Endothelial cell (in vitro differentiated cells): ENCODE data around the gene KRT31. TPM values are rescaled to one million over a fixed set of nuclear protein-coding genes. Genes with fewer than 3 reads are reported as not detected.
A peak's percentile ranks its signal among the peaks of the same experiment; 100 is the strongest.

ENCODE experiments used
- DNase-seq: peaks from one replicate; pipeline ENCODE4 v3.0.0; 2021; ENCODE audit warnings: low spot score
- H3K27ac Mint-ChIP-seq: one replicate; pipeline ENCODE4 v1.8.0; 2021; ENCODE audit warnings: mixed read lengths, inconsistent platforms; ENCODE audit not compliant: unreplicated experiment
- H3K27me3 Mint-ChIP-seq: one replicate; pipeline ENCODE4 v1.8.0; 2021; ENCODE audit warnings: mild to moderate bottlenecking, moderate library complexity, mixed read lengths, inconsistent platforms; ENCODE audit not compliant: unreplicated experiment
- H3K36me3 Mint-ChIP-seq: one replicate; pipeline ENCODE4 v1.8.0; 2021; ENCODE audit warnings: mild to moderate bottlenecking, low read depth, mixed read lengths, inconsistent platforms; ENCODE audit not compliant: unreplicated experiment
- H3K4me1 Mint-ChIP-seq: one replicate; pipeline ENCODE4 v1.8.0; 2021; ENCODE audit warnings: mild to moderate bottlenecking, mixed read lengths, inconsistent platforms; ENCODE audit not compliant: unreplicated experiment
- H3K4me3 Mint-ChIP-seq: one replicate; pipeline ENCODE4 v1.8.0; 2021; ENCODE audit warnings: mild to moderate bottlenecking, mixed read lengths, inconsistent platforms; ENCODE audit not compliant: unreplicated experiment
- H3K9me3 Mint-ChIP-seq: one replicate; pipeline ENCODE4 v1.8.0; 2021; ENCODE audit warnings: mixed read lengths, inconsistent platforms; ENCODE audit not compliant: unreplicated experiment
- CTCF ChIP-seq: fragments of 200-600 bp; sonication (generic); IDR thresholded peaks from one replicate; pipeline ENCODE4 v1.5.0; 2021; ENCODE audit warnings: antibody characterized with exemption; ENCODE audit not compliant: unreplicated experiment
- total RNA-seq: library from RNA; stranded (reverse); fragmentation: NEBNext Ultra II Directional; extraction: Animal tissue kit (Norgen Biotek cat#: 25700); gene quantifications from one replicate; pipeline ENCODE4 v1.2.1, GENCODE V29; 2021; ENCODE audit not compliant: unreplicated experiment

The KRT31 gene
- total RNA-seq, 1 donor from 2014 or later = not detected

GRCh38 chr17:41377546-41377945 is 19.9 kb downstream of the KRT31 start:
- Mint-ChIP-seq H3K27me3 (peaks cover 4% of the 10 kb centered on the region), H3K36me3 (no peaks in the 10 kb centered on the region), H3K4me1 (peaks cover 24% of the 10 kb centered on the region), H3K4me3 (no peak overlapping the region), H3K27ac (peak overlapping the region; percentile 92), H3K9me3 (peaks cover 5% of the 10 kb centered on the region)
- DNase-seq = no peak
- TF ChIP-seq CTCF = no peak

GRCh38 chr17:41369713-41370112 is 27.7 kb downstream of the KRT31 start, which contains the start of gene KRT33B:
Gene KRT33B, minus strand, starts transcription at chr17:41369813. Its CDS starts 63 bp downstream, at chr17:41369750.
- no peak for TF ChIP-seq CTCF
- no peak for DNase-seq
- H3K4me1 Mint-ChIP-seq = no peaks in the 10 kb centered on the region
- no peaks in the 10 kb centered on the region for H3K36me3 Mint-ChIP-seq
- no peaks in the 10 kb centered on the region for H3K27me3 Mint-ChIP-seq
- H3K9me3 Mint-ChIP-seq = peaks cover 5% of the 10 kb centered on the region
- no peak within 1 kb of the TSS for H3K27ac Mint-ChIP-seq
- H3K4me3 Mint-ChIP-seq = no peak within 1 kb of the TSS

GRCh38 chr17:41369023-41369422 is 28.4 kb downstream of the KRT31 start:
- no peak for TF ChIP-seq CTCF
- no peak for DNase-seq
- H3K9me3 Mint-ChIP-seq = no peaks in the 10 kb centered on the region
- H3K27me3 Mint-ChIP-seq = no peaks in the 10 kb centered on the region
- no peaks in the 10 kb centered on the region for H3K36me3 Mint-ChIP-seq
- H3K4me3 Mint-ChIP-seq = no peak overlapping the region
- no peaks in the 10 kb centered on the region for H3K4me1 Mint-ChIP-seq
- no peak overlapping the region for H3K27ac Mint-ChIP-seq

DNA sequence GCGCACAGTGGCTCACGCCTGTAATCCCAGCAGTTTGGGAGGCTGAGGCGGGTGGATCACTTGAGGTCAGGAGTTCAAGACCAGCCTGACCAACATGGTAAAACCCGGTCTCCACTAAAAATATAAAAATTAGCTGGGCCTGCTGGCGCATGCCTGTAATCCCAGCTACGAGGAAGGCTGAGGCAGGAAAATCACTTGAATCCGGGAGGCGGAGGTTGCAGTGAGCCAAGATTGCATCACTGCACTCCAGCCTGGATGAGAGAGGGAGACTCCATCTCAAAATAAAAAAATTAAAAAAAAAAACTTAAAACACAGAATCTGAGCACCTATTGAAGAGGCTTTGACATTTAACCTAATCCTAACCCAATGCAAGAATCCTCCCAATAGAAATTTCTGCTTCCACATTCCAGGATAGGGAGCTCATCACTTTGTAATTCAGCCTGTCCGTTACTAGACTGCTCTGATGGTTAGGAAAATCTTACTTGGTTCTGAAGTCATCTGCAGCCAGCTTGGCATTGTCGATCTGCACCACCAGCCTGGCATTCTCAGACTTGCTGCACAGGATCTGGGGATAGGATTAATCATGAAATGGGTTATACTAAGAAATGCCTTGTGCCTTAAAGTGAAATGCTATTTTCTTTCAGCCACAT is 29.9 kb downstream of the KRT31 start:
- no peaks in the 10 kb centered on the region for H3K4me1 Mint-ChIP-seq
- no peak overlapping the region for H3K27ac Mint-ChIP-seq
- H3K4me3 Mint-ChIP-seq = no peak overlapping the region
- no peaks in the 10 kb centered on the region for H3K36me3 Mint-ChIP-seq
- peaks cover 2% of the 10 kb centered on the region for H3K27me3 Mint-ChIP-seq
- no peak for TF ChIP-seq CTCF
- H3K9me3 Mint-ChIP-seq = no peaks in the 10 kb centered on the region
- no peak for DNase-seq

GRCh38 chr17:41366070-41366469 is 31.3 kb downstream of the KRT31 start:
- no peak overlapping the region for H3K4me3 Mint-ChIP-seq
- H3K27me3 Mint-ChIP-seq = peaks cover 2% of the 10 kb centered on the region
- TF ChIP-seq CTCF = no peak
- no peaks in the 10 kb centered on the region for H3K36me3 Mint-ChIP-seq
- no peaks in the 10 kb centered on the region for H3K4me1 Mint-ChIP-seq
- H3K9me3 Mint-ChIP-seq = no peaks in the 10 kb centered on the region
- no peak for DNase-seq
- H3K27ac Mint-ChIP-seq = no peak overlapping the region
